ENCODE results near the gene RIPOR3. TPM values are rescaled to one million over a fixed set of nuclear protein-coding genes. Genes with fewer than 3 reads are reported as not detected.

The RIPOR3 gene
- total and polyA plus RNA-seq, 4 donors, result 5.6 to 90.3 (median 16.3) TPM

- WGBS, result 55% methylated on average over 5 of the region's 5 CpGs
- H3K9ac ChIP-seq (ENCODE audit: low read depth in 1 of 2, low read length in 2 of 2), result peak overlapping the region in 1 of 2 donors; percentile 36
- H3K36me3 ChIP-seq (ENCODE audit: control insufficient read depth in 4 of 4, insufficient read depth in 3 of 4, low read depth in 1 of 4, low read length in 3 of 4), result peaks cover 0 to 2% (median 0%) of the 10 kb centered on the region in 4 donors
- H3K4me1 ChIP-seq (ENCODE audit: control insufficient read depth in 4 of 4, insufficient read depth in 4 of 4, low read length in 3 of 4), result peaks cover 0 to 11% (median 4%) of the 10 kb centered on the region in 4 donors
- no peaks in the 10 kb centered on the region for H3K27me3 ChIP-seq (ENCODE audit: control insufficient read depth in 4 of 4, insufficient read depth in 4 of 4, low read length in 3 of 4)
- H3K27ac ChIP-seq (ENCODE audit: low read depth in 1 of 2, low read length in 2 of 2), result peak overlapping the region in 1 of 2 donors; percentile 50
- H3K9me3 ChIP-seq (ENCODE audit: control insufficient read depth in 4 of 4, low read length in 3 of 4), result no peaks in the 10 kb centered on the region
- TF ChIP-seq NR2F2 (IDR thresholded peaks at IDR 0.05) (no peak), HNF4A (conservative IDR thresholded peaks at IDR 0.05) (no peak), RXRA (IDR thresholded peaks at IDR 0.05) (peak in 1 of 2 donors; percentile 4)
- H3K4me3 ChIP-seq (ENCODE audit: low read depth in 1 of 3, low read length in 3 of 3), result no peak overlapping the region
- DNase-seq (ENCODE audit: low spot score), result no peak
Measured at GRCh38 chr20:50546729-50547314, 144.5 kb downstream of the RIPOR3 start.

GRCh38 chr20:50545126-50545525 lies 146.2 kb downstream of the RIPOR3 start:
- H3K9me3 ChIP-seq (ENCODE audit: control insufficient read depth in 4 of 4, low read length in 3 of 4), result no peaks in the 10 kb centered on the region
- no peak overlapping the region for H3K27ac ChIP-seq (ENCODE audit: low read depth in 1 of 2, low read length in 2 of 2)
- H3K27me3 ChIP-seq (ENCODE audit: control insufficient read depth in 4 of 4, insufficient read depth in 4 of 4, low read length in 3 of 4), result no peaks in the 10 kb centered on the region
- H3K36me3 ChIP-seq (ENCODE audit: control insufficient read depth in 4 of 4, insufficient read depth in 3 of 4, low read depth in 1 of 4, low read length in 3 of 4), result peaks cover 0 to 2% (median 0%) of the 10 kb centered on the region in 4 donors
- H3K4me1 ChIP-seq (ENCODE audit: control insufficient read depth in 4 of 4, insufficient read depth in 4 of 4, low read length in 3 of 4), result peaks cover 2 to 13% (median 7%) of the 10 kb centered on the region in 4 donors
- no peak overlapping the region for H3K9ac ChIP-seq (ENCODE audit: low read depth in 1 of 2, low read length in 2 of 2)
- 89% methylated on average over 5 of the region's 5 CpGs for WGBS
- no peak overlapping the region for H3K4me3 ChIP-seq (ENCODE audit: low read depth in 1 of 3, low read length in 3 of 3)
- DNase-seq (ENCODE audit: low spot score), result no peak
- TF ChIP-seq HNF4G (IDR thresholded peaks at IDR 0.05) (no peak), RAD21 (IDR thresholded peaks at IDR 0.05) (no peak), FOXA2 (IDR thresholded peaks at IDR 0.05) (no peak), YY1 (IDR thresholded peaks at IDR 0.05) (no peak), GABPA (IDR thresholded peaks at IDR 0.05 in 1 of 2, conservative IDR thresholded peaks at IDR 0.05 in 1 of 2) (no peak), EGR1 (IDR thresholded peaks at IDR 0.05; ENCODE audit: low read depth in 2 of 2) (no peak), ATF3 (IDR thresholded peaks at IDR 0.05) (no peak), TAF1 (conservative IDR thresholded peaks at IDR 0.05) (no peak), MAX (IDR thresholded peaks at IDR 0.05) (no peak), REST (IDR thresholded peaks at IDR 0.05) (no peak), JUND (IDR thresholded peaks at IDR 0.05) (no peak), RXRA (IDR thresholded peaks at IDR 0.05) (no peak), HNF4A (conservative IDR thresholded peaks at IDR 0.05) (no peak)

- 76% methylated on average over 5 of the region's 5 CpGs for WGBS
- TF ChIP-seq RXRA (IDR thresholded peaks at IDR 0.05), result no peak
- TF ChIP-seq FOXA1 (IDR thresholded peaks at IDR 0.05), result no peak
- no peak for DNase-seq (ENCODE audit: low spot score)
- H3K9ac ChIP-seq (ENCODE audit: low read depth in 1 of 2, low read length in 2 of 2), result no peak overlapping the region
- H3K9me3 ChIP-seq (ENCODE audit: control insufficient read depth in 4 of 4, low read length in 3 of 4), result no peaks in the 10 kb centered on the region
- H3K4me1 ChIP-seq (ENCODE audit: control insufficient read depth in 4 of 4, insufficient read depth in 4 of 4, low read length in 3 of 4), result peaks cover 2 to 13% (median 7%) of the 10 kb centered on the region in 4 donors
- no peaks in the 10 kb centered on the region for H3K27me3 ChIP-seq (ENCODE audit: control insufficient read depth in 4 of 4, insufficient read depth in 4 of 4, low read length in 3 of 4)
- no peaks in the 10 kb centered on the region for H3K36me3 ChIP-seq (ENCODE audit: control insufficient read depth in 4 of 4, insufficient read depth in 3 of 4, low read depth in 1 of 4, low read length in 3 of 4)
- H3K27ac ChIP-seq (ENCODE audit: low read depth in 1 of 2, low read length in 2 of 2), result peak overlapping the region in 1 of 2 donors; percentile 11
- H3K4me3 ChIP-seq (ENCODE audit: low read depth in 1 of 3, low read length in 3 of 3), result no peak overlapping the region
Measured at GRCh38 chr20:50543326-50543725, 148.0 kb downstream of the RIPOR3 start.

Measured in liver (tissue), 9 donors.